Activated CD4-positive, alpha-beta memory T cell treated with anti-CD3 and anti-CD28 coated beads for 36 hours (primary cell): ENCODE data around the gene IGHMBP2. TPM values are rescaled to one million over a fixed set of nuclear protein-coding genes. Genes with fewer than 3 reads are reported as not detected.
"Not testable (repeated sequence)": the region's sequence is repeated elsewhere in the genome, so short reads cannot be mapped to it uniquely, and the experiment has no call there.

ENCODE experiments used
- CTCF ChIA-PET: fragments of 350-600 bp; sonication (Branson Sonifier 250); formaldehyde crosslinking; loops from one replicate; lab custom pipeline; 2021; ENCODE audit warnings: antibody characterized with exemption, inconsistent platforms; lab: Charles Lee
- POLR2A ChIA-PET: fragments of 350-600 bp; sonication (Branson Sonifier 250); formaldehyde crosslinking; loops from one replicate; lab custom pipeline; 2021; ENCODE audit warnings: antibody characterized with exemption; lab: Charles Lee
- DNase-seq: peaks from one replicate; pipeline ENCODE4 v3.0.0-alpha.2; 2020
- H3K27ac Mint-ChIP-seq: one replicate; pipeline ENCODE4 v1.8.0; 2021; ENCODE audit warnings: mixed read lengths
- H3K27me3 Mint-ChIP-seq: one replicate; pipeline ENCODE4 v1.8.0; 2021; ENCODE audit warnings: mixed read lengths
- H3K36me3 Mint-ChIP-seq: one replicate; pipeline ENCODE4 v1.8.0; 2021; ENCODE audit warnings: mixed read lengths
- H3K4me1 Mint-ChIP-seq: one replicate; pipeline ENCODE4 v1.8.0; 2021; ENCODE audit warnings: low read depth, mixed read lengths
- H3K4me3 Mint-ChIP-seq: one replicate; pipeline ENCODE4 v1.8.0; 2021; ENCODE audit warnings: mild to moderate bottlenecking, mixed read lengths
- H3K9me3 Mint-ChIP-seq: one replicate; pipeline ENCODE4 v1.8.0; 2021; ENCODE audit warnings: mixed read lengths
- intact Hi-C: fragments of 100-400 bp; cut with micrococcal nuclease; formaldehyde crosslinking; loops from one replicate; pipeline ENCODE4 v1.15.1; 2023
- total RNA-seq, 2 experiments: library from RNA; stranded (reverse); gene quantifications; one replicate each; pipeline ENCODE4 v1.2.3, GENCODE V29; 2021

The IGHMBP2 gene
- total RNA-seq, 2 experiments from 2014 or later: 24.4 to 24.8 TPM

DNA sequence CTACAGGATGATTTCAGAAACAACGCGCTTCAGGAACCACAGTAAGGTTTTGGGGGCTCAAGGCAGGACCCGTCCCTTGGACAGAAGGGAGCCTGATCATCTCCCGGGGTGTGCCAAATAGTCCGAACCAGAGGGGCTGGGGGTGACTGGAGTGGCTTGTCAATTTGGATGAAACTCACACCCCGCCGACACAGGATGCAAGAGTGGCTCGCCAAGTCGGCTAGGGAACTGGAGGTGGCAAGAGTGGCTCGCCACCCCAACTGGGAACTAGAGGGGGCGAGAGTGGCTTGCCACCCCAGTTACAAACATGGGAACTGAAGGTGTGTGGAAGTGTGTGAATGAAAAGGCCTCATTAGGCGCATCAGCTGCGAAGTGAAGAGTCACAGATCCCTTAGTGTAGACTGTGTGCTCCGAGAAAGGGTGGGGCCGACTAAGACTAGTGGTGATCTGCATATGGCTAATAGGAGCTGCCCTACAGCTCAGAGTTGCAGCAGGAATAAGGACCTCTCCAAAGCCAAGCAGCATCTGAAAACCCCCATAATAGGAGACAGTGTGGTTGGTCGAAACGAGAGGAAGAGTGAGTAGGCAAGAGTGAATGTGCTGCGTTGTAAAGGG, 35.4 kb upstream of the IGHMBP2 start:
- ChIA-PET POLR2A (no interaction called here), CTCF (interaction anchor here (0.8 kb wide), 1 partner anchor 26 kb away, joined by 3 read pairs; no protein-coding TSS in a partner anchor)
- peaks cover 17% of the 10 kb centered on the region for H3K27me3 Mint-ChIP-seq
- H3K4me3 Mint-ChIP-seq: no peak overlapping the region
- intact Hi-C loops: no loop called here
- H3K27ac Mint-ChIP-seq: no peak overlapping the region
- no peak for DNase-seq
- H3K36me3 Mint-ChIP-seq: peaks cover 1% of the 10 kb centered on the region
- peaks cover 5% of the 10 kb centered on the region for H3K9me3 Mint-ChIP-seq
- H3K4me1 Mint-ChIP-seq: peaks cover 12% of the 10 kb centered on the region

GRCh38 chr11:68870470-68870869, 33.2 kb upstream of the IGHMBP2 start:
- H3K27me3 Mint-ChIP-seq: peaks cover 17% of the 10 kb centered on the region
- peaks cover 12% of the 10 kb centered on the region for H3K4me1 Mint-ChIP-seq
- H3K27ac Mint-ChIP-seq: no peak overlapping the region
- ChIA-PET POLR2A (no interaction called here), CTCF (no interaction called here)
- intact Hi-C loops: no loop called here
- no peaks in the 10 kb centered on the region for H3K36me3 Mint-ChIP-seq
- H3K4me3 Mint-ChIP-seq: peak overlapping the region; percentile 65
- no peak for DNase-seq
- H3K9me3 Mint-ChIP-seq: no peaks in the 10 kb centered on the region

GRCh38 chr11:68872216-68873003, 31.3 kb upstream of the IGHMBP2 start:
- Mint-ChIP-seq H3K9me3 (no peaks in the 10 kb centered on the region), H3K27me3 (peaks cover 17% of the 10 kb centered on the region), H3K4me3 (no peak overlapping the region), H3K27ac (no peak overlapping the region), H3K4me1 (peaks cover 12% of the 10 kb centered on the region), H3K36me3 (no peaks in the 10 kb centered on the region)
- POLR2A ChIA-PET: no interaction called here
- CTCF ChIA-PET: no interaction called here
- intact Hi-C loops: no loop called here
- DNase-seq: no peak

DNA sequence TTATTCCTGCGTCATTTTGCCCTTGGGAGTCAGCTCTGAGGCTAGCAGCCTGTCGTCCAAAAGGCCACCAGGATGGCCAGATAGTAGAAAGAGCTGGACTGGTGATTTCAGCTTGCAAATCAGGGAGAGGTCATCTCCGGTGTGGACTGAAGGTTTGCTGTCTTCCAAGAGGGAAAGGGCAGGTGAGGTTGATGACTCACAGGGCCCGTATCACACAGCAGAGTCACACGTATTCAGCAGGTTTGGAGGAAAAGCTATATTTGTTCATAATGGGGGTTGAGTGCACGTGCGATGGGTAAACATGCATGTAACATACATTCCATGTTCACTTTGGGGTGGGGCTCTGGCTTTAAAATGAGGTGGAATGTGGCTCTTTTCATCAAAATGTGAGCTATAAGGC, 25.7 kb upstream of the IGHMBP2 start:
- Mint-ChIP-seq H3K9me3 (no peaks in the 10 kb centered on the region), H3K27me3 (no peaks in the 10 kb centered on the region), H3K4me1 (no peaks in the 10 kb centered on the region), H3K4me3 (no peak overlapping the region), H3K36me3 (peaks cover 6% of the 10 kb centered on the region), H3K27ac (no peak overlapping the region)
- POLR2A ChIA-PET: no interaction called here
- intact Hi-C loops: no loop called here
- DNase-seq: no peak
- CTCF ChIA-PET: no interaction called here

DNA sequence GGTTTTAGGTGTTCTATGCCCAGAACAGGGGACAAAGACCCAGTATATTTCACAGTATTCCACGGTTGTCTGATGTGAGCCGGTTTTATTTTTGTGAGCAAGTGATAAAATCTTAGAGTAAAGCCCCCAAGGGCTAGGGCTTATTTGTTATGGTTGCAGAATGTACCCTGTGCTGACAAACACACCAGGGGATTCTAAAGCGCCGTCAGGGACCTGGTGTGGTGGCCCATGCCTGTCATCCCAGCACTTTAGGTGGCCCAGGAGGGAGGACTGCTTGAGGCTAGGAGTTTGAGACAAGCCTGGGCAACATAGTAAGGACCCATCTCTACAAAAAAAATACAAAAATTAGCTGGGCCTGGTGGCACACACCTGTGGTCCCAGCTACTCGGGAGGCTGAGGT, 22.8 kb upstream of the IGHMBP2 start:
- ChIA-PET POLR2A (interaction anchor here (1.0 kb wide), 1 partner anchor 9 kb away, joined by 3 read pairs; no protein-coding TSS in a partner anchor), CTCF (no interaction called here)
- peaks cover 9% of the 10 kb centered on the region for H3K36me3 Mint-ChIP-seq
- H3K4me1 Mint-ChIP-seq: no peaks in the 10 kb centered on the region
- H3K27me3 Mint-ChIP-seq: no peaks in the 10 kb centered on the region
- no peak overlapping the region for H3K27ac Mint-ChIP-seq
- no peaks in the 10 kb centered on the region for H3K9me3 Mint-ChIP-seq
- no peak for DNase-seq
- intact Hi-C loops: no loop called here
- no peak overlapping the region for H3K4me3 Mint-ChIP-seq

DNA sequence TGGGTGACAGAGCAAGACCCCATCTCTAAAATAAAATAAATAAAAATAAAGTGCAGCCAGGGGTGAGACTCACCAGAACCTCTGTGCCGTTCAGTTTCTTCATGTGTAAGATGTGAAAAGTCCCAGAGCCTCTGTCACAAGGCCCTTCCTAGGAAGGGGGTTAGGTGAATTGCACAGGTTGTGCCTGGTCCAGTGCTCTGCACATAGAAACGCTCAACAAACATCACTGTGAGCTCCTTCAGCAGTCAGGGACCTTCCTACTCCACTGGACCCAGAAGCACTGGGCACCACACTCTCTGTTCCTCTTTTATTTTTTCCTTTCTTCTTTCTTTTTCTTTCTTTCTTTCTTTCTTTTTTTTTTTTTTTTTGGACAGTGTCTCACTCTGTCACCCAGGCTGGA, 22.4 kb upstream of the IGHMBP2 start:
- ChIA-PET CTCF (no interaction called here), POLR2A (no interaction called here)

GRCh38 chr11:68882391-68882790, 21.3 kb upstream of the IGHMBP2 start:
- no peaks in the 10 kb centered on the region for H3K9me3 Mint-ChIP-seq
- H3K27me3 Mint-ChIP-seq: no peaks in the 10 kb centered on the region
- H3K4me1 Mint-ChIP-seq: no peaks in the 10 kb centered on the region
- ChIA-PET POLR2A (no interaction called here), CTCF (no interaction called here)
- intact Hi-C loops: no loop called here
- DNase-seq: no peak
- no peak overlapping the region for H3K27ac Mint-ChIP-seq
- H3K36me3 Mint-ChIP-seq: peaks cover 9% of the 10 kb centered on the region
- no peak overlapping the region for H3K4me3 Mint-ChIP-seq

More for the DNA sequence above, 22.4 kb upstream of the IGHMBP2 start:
- intact Hi-C loops: no loop called here
- Mint-ChIP-seq H3K36me3 (peaks cover 9% of the 10 kb centered on the region), H3K9me3 (no peaks in the 10 kb centered on the region), H3K4me1 (no peaks in the 10 kb centered on the region), H3K27me3 (no peaks in the 10 kb centered on the region), H3K27ac (no peak overlapping the region), H3K4me3 (no peak overlapping the region)
- DNase-seq: no peak

- DNase-seq, H3K27ac Mint-ChIP-seq, H3K9me3 Mint-ChIP-seq, H3K27me3 Mint-ChIP-seq, intact Hi-C loops, CTCF ChIA-PET, POLR2A ChIA-PET, H3K4me1 Mint-ChIP-seq, H3K4me3 Mint-ChIP-seq: not testable (repeated sequence)
- peaks cover 10% of the 10 kb centered on the region for H3K36me3 Mint-ChIP-seq
Observed at GRCh38 chr11:68884827-68885226, 18.9 kb upstream of the IGHMBP2 start.

DNA sequence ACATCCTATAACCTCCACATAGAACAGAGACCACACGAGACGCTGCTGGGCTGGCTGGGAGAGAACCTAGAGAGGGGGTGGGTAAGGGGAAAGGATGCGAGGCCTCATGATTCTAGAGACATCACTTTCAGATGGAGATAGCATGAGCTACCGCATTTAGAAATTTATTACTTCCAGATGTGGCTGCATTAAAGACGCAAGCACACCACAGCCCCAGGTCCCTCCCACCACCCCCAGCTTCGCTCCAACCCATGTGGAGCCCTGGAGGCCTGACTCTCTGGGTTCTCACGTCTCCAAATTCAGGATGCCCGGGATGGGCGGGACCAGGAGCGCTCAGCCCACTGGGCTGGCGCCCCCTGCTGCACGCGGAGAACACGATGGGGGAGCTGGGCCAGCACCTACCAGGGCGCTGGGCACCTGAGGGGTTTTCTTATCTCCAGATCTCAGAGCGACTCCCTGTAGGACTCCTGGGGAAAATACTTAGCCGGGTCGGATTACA, 13.7 kb upstream of the IGHMBP2 start:
- Mint-ChIP-seq H3K27me3 (no peaks in the 10 kb centered on the region), H3K9me3 (no peaks in the 10 kb centered on the region), H3K27ac (no peak overlapping the region), H3K4me1 (peaks cover 2% of the 10 kb centered on the region), H3K4me3 (no peak overlapping the region), H3K36me3 (peaks cover 35% of the 10 kb centered on the region)
- ChIA-PET POLR2A (interaction anchor here (1.0 kb wide), 1 partner anchor 9 kb away, joined by 3 read pairs; no protein-coding TSS in a partner anchor), CTCF (interaction anchor here (1.1 to 1.2 kb wide), 2 partner anchors 10 kb away, joined by 4 read pairs; no protein-coding TSS in a partner anchor)
- intact Hi-C loops: no loop called here
- no peak for DNase-seq

DNA sequence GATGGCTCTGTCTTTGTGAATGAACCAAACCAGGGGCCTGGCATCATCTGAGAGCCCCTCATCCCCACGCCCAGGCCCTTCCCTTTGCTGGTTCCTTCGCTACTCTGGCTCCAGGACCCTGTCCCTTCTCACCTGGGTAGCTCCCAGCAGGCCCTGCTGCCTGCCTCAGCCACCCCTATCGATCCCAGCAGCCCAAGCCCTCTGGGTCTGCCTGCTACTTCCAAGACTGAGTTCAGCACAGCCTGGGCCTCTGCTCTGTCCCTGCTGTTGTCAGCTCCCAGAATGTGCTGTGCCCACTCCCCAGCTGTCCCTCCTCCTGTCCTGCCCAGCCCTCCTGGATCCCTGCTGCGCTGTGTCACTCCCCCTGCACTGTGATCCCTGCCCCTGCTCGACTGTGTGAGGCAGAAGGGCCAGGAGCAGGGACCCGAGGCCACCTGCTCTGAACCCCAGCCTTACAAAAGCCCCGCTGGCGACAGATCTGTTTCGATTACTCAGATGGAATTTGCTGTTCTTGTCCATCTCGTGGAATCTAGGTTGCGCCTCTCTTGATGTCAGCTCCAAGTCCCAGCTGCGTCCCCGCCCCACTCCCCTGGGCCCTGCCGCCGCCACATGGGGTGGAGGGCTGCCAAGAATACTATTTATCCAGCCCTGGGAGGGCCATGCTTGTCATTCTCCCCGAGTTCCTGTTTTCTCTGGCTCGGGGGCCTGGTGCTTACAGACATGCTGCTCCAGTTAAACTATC, 13.0 kb upstream of the IGHMBP2 start:
- H3K9me3 Mint-ChIP-seq: no peaks in the 10 kb centered on the region
- peaks cover 35% of the 10 kb centered on the region for H3K36me3 Mint-ChIP-seq
- H3K4me1 Mint-ChIP-seq: peaks cover 2% of the 10 kb centered on the region
- ChIA-PET CTCF (interaction anchor here (1.1 to 1.2 kb wide), 2 partner anchors 10 to 11 kb away, joined by 4 read pairs; no protein-coding TSS in a partner anchor), POLR2A (interaction anchor here (1.0 kb wide), 1 partner anchor 10 kb away, joined by 3 read pairs; no protein-coding TSS in a partner anchor)
- no peak overlapping the region for H3K4me3 Mint-ChIP-seq
- intact Hi-C loops: no loop called here
- H3K27me3 Mint-ChIP-seq: no peaks in the 10 kb centered on the region
- no peak overlapping the region for H3K27ac Mint-ChIP-seq
- no peak for DNase-seq

GRCh38 chr11:68891351-68891948, 12.2 kb upstream of the IGHMBP2 start:
- Mint-ChIP-seq H3K9me3 (no peaks in the 10 kb centered on the region), H3K27ac (no peak overlapping the region), H3K36me3 (peaks cover 35% of the 10 kb centered on the region), H3K4me3 (no peak overlapping the region), H3K27me3 (no peaks in the 10 kb centered on the region), H3K4me1 (peaks cover 2% of the 10 kb centered on the region)
- ChIA-PET CTCF (no interaction called here), POLR2A (no interaction called here)
- intact Hi-C loops: no loop called here
- DNase-seq: no peak
